GM18870 (cell line): ENCODE data around the gene SLC12A8.

Source experiments
- ATAC-seq: cut with Tn5 transposase; IDR thresholded peaks from one replicate; pipeline ENCODE4 v1.9.1; 2021; ENCODE audit warnings: moderate library complexity; ENCODE audit not compliant: unreplicated experiment

SLC12A8 gene

GRCh38 chr3:125186800-125187598 lies 25.5 kb downstream of the SLC12A8 start:
- ATAC-seq, result no peak

GRCh38 chr3:125186261-125186787 lies 26.2 kb downstream of the SLC12A8 start:
- no peak for ATAC-seq

- ATAC-seq, result no peak
Measured at GRCh38 chr3:125185805-125186204, 26.7 kb downstream of the SLC12A8 start.

- no peak for ATAC-seq
Measured at GRCh38 chr3:125179884-125180240, 32.7 kb downstream of the SLC12A8 start.

GRCh38 chr3:125179143-125179883 lies 33.2 kb downstream of the SLC12A8 start:
- ATAC-seq, result no peak

- ATAC-seq, result no peak
Measured at GRCh38 chr3:125177746-125178145, 34.8 kb downstream of the SLC12A8 start.

- no peak for ATAC-seq
Measured at GRCh38 chr3:125175295-125176078, 37.1 kb downstream of the SLC12A8 start.

- no peak for ATAC-seq
Measured at GRCh38 chr3:125172346-125172745, 40.2 kb downstream of the SLC12A8 start.

- no peak for ATAC-seq
Measured at GRCh38 chr3:125168711-125169393, 43.7 kb downstream of the SLC12A8 start.

GRCh38 chr3:125166599-125167136 lies 45.9 kb downstream of the SLC12A8 start:
- no peak for ATAC-seq

- no peak for ATAC-seq
Measured at GRCh38 chr3:125165948-125166553, 46.5 kb downstream of the SLC12A8 start.

GRCh38 chr3:125165189-125165947 lies 47.2 kb downstream of the SLC12A8 start:
- ATAC-seq, result no peak

- no peak for ATAC-seq
Measured at GRCh38 chr3:125163739-125164601, 48.6 kb downstream of the SLC12A8 start.

- ATAC-seq, result no peak
Measured at GRCh38 chr3:125161607-125162219, 50.8 kb downstream of the SLC12A8 start.

GRCh38 chr3:125160606-125161371 lies 51.8 kb downstream of the SLC12A8 start:
- no peak for ATAC-seq

GRCh38 chr3:125157183-125157582 lies 55.4 kb downstream of the SLC12A8 start:
- no peak for ATAC-seq

- no peak for ATAC-seq
Measured at GRCh38 chr3:125156456-125156855, 56.1 kb downstream of the SLC12A8 start.
